Stimulated activated CD4-positive, alpha-beta T cell treated with anti-CD3 and anti-CD28 coated beads, Interleukin-1b, Interleukin-23, amount 100 ng/mL, for 24 hours (primary cell): Measurements from ENCODE around the gene DEPDC5.

ENCODE experiments used
- DNase-seq, 4 experiments: peaks; one replicate each; pipeline ENCODE4 v3.0.0-alpha.2; 2020; ENCODE audit warnings: low read depth in 4 of 4, low spot score in 1 of 4

DEPDC5 gene

GRCh38 chr22:31920306-31920705 lies 166.5 kb downstream of the DEPDC5 start:
- no peak for DNase-seq

DNA sequence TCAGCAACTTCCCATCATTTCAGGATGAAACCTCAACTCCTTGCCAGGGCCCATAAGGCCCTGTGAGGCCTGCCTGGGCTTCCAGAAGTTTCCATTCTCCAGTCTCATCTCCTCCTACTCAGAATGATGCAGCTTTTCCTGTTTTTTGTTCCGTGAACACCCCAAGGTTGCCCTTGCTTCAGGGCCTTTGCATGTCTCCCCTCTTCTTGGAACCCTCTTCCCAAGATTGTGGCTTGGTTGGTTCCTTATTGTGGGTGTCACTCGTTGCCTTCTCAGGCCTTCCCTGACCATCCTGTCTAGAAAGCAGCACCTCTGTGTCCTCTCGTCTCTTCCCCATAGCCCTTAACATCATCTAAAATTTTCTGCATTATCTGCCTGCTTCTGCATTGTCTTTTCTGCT lies 167.3 kb downstream of the DEPDC5 start:
- DNase-seq = no peak

GRCh38 chr22:31922534-31922933 lies 168.7 kb downstream of the DEPDC5 start:
- DNase-seq = no peak

DNA sequence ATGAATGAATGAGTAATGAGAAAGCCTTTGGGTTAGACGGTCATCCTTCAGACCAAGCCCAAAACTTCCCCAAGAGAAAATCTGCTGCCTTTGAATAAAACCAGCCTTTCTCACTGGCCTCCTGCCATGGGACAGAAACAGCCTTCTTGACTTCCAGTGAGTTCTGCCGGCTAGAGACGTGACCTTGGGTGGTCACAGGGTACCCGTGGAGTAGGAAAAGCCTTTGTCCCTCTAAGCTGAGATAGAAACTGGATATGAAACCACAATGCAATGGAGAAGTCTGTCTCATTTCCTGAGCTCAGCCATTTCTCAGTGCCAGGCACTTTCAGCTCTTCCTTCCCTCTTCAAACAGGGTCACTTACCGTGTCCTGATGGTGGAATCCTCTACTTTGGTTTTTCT lies 169.3 kb downstream of the DEPDC5 start:
- no peak for DNase-seq

GRCh38 chr22:31923747-31924146 lies 169.9 kb downstream of the DEPDC5 start:
- DNase-seq = no peak

DNA sequence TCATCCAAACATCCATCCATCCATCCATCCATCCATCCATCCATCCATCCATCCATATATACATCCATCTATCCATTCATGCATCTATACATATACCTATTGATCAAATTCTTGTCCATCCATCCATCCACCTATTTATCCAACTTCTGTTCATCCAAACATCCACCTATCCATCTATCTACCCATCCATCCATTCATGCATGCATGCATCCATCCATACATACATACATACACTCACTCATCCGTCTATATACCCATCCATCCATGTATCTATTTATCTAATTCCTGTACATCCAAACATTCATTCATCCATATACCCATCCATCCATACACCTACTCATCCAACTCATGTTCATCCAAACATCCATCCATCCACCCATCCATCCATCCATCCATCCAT lies 171.2 kb downstream of the DEPDC5 start:
- no peak for DNase-seq

GRCh38 chr22:31926024-31926423 lies 172.2 kb downstream of the DEPDC5 start:
- DNase-seq = no peak

DNA sequence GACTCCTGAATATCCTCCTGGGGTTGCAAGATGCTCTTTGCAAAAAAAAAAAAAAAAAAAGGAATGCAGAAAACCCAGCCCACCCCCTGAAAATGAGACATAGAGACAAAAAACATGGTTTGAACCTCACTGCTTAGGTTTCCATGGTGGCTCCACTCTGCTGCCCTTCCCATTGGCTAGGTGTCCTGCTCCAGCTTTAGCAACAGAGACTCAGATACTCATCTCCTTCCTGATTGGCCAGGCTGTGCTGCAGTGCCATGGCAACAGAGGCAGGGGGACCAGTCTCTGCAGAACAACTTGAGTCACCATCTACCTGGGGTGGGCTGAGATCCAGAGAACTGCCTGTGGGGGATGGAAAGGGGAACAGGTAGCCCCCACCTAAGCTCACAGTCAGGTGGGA lies 173.2 kb downstream of the DEPDC5 start:
- DNase-seq = no peak

DNA sequence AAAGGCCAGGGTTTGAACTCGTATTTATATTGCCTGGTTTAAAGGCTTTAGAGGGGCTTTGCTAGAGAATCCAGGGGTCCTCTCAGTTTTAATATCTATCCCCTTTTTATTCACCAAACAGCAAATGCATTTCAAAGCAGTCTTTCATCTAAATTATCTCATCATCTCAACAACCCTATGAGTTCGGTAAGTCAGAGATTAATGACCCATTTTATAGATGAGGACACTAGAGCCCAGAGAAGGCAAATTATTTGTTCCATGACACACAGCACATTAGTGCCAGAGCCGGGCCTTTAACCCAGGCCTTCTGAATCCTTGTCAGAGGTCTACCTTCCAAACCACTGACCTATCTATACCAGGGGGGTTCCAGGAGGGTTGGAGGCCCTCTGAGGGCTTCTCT lies 173.7 kb downstream of the DEPDC5 start:
- DNase-seq = no peak

DNA sequence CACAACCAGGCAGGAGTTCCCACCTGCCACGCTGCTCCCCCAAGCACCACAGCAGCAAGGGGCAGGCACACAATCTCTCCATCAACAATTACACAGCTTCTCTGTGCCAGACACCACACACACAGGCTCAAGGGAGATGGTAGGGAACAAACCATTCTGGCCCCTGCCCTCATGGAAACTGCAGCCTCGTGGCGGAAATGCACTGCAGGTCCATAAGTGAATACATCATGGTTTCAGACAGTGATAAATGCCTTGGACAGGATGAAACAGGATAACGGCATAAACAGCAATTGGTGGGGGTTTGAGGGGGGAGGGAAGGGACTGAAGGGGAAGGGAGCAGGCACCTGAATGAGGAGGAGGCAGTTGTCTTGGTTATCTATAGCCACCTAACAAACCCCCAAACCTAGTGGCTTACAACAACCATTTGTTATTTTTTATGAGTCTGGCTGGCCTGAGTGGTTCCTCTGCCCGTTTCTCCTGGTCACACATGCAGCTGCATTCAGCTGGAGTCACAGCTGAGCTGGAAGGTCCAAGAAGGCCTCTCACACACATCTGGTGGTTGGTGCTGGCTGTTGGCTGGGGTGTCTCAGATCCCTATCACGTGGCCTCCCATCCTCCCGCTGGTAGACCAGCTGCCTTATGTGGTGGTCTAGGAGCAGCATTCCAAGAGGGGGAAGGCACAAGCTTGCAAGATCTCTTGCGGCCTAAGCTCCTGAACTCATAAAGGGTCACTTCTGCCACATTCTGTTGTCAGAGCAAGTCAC lies 175.5 kb downstream of the DEPDC5 start:
- no peak for DNase-seq

DNA sequence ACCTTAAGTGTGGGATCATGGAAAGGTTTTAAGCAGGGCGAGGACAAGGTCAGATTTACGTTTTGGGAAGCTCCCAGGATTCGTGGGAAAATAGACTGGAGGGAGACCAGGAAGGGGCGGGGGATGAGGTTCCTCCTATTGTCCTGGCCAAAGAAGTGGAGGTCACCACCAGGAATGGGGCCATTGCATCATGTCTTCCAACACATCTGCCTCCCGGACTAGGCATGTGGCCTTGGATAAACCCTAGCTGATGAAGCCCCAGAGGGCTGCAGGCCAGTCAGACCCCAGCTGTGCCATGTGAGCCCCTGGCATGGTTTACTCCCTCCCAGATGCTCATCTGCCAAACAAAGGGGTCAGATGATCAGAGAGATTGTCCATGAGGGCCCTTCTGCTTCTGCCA lies 179.0 kb downstream of the DEPDC5 start:
- no peak for DNase-seq

DNA sequence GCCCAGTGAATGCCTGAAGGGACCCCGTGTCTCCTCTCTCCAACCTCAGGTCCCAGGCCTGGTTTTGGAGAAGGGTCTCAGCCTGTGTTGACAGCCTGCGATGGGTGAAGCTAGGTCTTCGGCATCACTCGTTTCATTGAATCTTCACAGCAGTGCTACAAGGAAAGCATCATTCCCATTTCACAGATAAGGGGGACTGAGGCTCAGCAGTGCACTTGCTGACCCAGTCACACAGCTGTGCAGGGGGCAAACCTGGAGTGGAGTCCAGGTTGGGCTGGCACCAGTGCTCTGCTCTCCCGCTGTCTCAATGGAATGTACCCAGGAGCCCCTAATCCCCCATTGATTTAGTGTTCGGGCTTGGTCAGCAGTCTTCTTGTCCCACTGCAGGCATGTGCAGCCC lies 179.6 kb downstream of the DEPDC5 start:
- DNase-seq = no peak

DNA sequence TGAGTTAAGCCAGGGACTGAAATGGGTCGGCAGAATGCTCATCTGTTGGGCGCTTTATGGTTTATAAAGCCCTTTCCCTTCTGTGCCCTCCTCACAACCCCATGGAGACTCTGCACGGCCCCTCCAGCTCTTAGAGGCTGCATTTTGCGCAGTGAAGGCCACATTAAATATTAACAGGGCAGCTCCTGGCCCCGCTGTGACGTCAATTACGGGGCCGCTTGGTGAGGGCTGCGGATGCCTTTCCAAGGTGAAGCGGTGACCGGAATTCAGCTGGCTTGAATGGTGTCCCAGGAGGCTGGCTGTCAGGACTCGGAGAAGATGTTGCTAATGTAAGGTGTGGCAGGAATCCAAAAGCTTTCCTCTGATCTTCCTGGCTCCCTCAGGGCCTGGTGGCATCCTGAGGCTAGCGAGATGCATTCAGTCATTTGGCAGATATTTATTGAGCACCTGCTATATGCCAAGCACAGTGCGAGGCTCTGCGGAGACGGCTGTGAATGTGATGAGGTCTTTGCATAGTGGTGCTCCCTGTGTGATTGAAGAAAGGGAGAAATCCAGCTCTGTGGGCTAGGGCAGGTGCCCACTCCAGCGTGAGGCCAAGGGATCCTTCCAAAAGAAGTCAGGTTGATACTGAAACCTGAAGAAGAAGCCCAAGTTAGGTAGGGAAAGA lies 180.1 kb downstream of the DEPDC5 start:
- DNase-seq = no peak

DNA sequence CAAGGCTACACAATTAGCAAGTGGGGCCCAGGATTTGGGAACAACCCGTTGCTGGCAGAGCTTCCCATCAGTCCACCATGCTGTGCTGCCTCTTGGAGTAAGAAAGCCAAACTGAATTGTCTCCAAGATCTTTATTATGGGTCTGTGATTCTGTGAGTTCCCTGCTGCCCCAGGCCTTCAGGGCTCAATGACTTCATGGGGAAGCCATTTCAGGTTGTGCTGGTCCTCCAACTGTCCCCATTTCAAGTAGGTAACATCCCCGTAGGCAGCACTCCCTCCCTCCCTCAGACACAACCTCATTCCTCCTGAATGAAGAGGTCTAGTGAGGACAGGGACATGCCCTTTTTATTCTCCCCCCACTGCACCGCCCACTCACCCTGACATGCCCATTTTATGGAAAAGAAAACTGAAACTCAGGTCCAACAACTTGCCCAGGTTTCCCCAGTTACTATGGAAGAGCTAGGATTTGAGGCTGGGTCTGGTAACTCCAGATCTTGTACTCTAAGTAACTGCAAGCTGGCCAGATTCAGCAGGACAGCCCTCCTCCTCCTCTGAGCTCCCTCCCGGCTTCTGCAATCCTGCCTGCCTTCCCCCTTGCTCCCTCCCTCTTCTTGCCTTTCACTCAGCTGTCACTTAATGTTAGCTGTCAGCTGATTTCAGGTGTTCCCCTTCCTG lies 182.3 kb downstream of the DEPDC5 start:
- DNase-seq = no peak

GRCh38 chr22:31937341-31937740 lies 183.5 kb downstream of the DEPDC5 start:
- DNase-seq = no peak

- DNase-seq = no peak
Observed at GRCh38 chr22:31938296-31938695, 184.5 kb downstream of the DEPDC5 start.

DNA sequence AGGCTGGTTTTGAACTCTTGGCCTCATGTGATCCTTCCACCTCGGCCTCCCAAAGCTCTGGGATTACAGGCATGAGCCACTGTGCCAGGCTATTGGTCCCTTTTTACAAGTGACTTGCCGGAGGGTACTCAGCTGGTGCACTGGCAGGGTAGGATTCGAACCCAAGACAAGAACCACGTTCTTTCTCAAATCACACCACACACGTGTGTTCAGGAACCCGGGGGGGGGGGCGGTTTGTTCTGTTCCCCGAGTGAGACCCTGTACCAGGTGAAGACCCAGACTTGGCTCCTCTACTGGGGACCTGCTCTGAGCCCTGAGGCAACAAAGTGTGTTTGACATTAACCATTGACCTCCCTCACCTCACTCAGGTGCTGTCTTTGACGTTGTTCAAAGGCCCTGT lies 186.7 kb downstream of the DEPDC5 start:
- no peak for DNase-seq

DNA sequence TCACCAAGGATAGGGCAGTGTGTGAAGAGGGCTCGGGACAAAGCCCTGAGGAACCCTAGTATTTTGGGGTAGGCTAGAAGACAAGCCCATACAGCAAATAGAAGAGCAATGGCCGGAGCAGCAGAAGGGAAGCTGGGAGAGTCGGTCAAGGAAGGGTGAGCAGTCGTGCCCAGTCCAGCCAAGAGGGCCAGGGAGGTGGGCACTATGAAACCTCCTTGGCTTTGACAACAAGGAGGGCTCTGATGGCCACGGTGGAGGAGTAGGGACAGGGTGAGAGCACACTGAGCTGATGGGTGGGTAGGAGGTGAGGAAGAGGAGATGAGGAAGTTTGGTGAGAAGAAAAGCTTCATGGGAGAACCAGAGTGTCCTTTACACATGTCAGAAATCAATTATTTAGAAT lies 188.3 kb downstream of the DEPDC5 start:
- no peak for DNase-seq

- no peak for DNase-seq
Observed at GRCh38 chr22:31943206-31943977, 189.6 kb downstream of the DEPDC5 start.

- DNase-seq = peak; percentile 66 to 90 (median 88)
Observed at GRCh38 chr22:31943978-31944699, 190.3 kb downstream of the DEPDC5 start, which contains the start of gene YWHAH. Gene YWHAH (plus strand): TSS chr22:31944535. CDS start chr22:31944734, 199 bp downstream.
